Endometrial microvascular endothelial cells (primary cell): Measurements from ENCODE around the gene NELFE. TPM values are rescaled to one million over a fixed set of nuclear protein-coding genes. Genes with fewer than 3 reads are reported as not detected.
"Not testable (repeated sequence)": the region's sequence is repeated elsewhere in the genome, so short reads cannot be mapped to it uniquely, and the experiment has no call there.

Experiments
- in situ Hi-C: cut with HindIII; loops from 2 replicates; pipeline ENCODE4 v1.10.0; 2017; ENCODE audit warnings: low sequenced_read_pairs, low pct_unique_long_range_greater_than_20kb; ENCODE audit errors: inconsistent ontology term
- total RNA-seq: library from RNA; depleted of rRNA; stranded (reverse); fragments of >200 nt; gene quantifications from one replicate; pipeline ENCODE4 v1.2.3, GENCODE V29; 2015; ENCODE audit errors: inconsistent ontology term

The NELFE gene, protein sequence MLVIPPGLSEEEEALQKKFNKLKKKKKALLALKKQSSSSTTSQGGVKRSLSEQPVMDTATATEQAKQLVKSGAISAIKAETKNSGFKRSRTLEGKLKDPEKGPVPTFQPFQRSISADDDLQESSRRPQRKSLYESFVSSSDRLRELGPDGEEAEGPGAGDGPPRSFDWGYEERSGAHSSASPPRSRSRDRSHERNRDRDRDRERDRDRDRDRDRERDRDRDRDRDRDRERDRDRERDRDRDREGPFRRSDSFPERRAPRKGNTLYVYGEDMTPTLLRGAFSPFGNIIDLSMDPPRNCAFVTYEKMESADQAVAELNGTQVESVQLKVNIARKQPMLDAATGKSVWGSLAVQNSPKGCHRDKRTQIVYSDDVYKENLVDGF
- 141 TPM for total RNA-seq

DNA sequence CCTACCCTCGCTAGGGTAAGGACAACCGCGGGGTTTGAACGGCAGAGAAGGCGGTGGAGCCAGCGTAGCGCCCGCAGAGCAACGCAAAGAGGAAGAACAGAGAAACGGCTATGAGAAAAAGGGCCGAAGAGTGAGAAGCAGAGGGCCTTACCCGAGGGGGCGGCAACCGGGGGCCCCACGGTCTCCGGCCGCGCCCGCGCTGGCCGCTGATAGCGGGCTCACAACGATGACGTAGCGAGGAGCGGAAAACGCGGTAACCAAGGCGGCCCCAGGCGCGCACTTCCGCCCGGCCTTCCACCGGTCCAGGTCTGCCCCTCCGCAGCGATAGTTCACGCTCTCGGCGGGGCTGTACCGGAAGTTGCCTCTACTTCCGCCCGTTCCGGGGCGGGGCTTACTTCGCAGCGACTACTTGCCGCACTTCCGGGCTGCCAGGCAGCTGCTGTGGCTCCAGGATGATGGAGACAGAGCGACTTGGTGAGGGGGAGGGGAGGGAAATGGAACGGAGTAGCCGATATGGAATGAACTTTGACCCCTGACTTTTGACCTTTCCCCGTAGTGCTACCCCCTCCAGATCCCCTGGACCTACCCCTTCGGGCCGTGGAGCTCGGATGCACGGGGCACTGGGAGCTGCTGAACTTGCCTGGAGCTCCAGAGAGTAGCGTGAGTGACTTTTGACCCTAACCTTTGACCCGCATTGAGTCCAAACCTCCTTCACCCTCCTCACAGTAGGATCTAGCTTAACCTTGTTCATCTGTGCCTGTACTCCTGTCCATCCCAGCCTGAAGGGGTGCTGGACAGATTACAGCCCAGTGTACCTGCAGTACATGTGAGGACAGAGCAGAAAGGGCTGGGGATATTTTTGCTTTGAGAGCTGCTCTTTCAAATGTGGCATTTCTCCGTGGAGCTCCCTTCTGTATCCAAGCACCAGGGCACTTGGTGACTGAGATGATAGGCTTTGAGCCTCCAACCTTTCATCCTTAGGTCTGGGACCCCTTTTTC lies at the start of gene NELFE, which contains the start of gene SKIC2:
Gene NELFE, minus strand, starts transcription at position 231 of the 999 bp plus-strand sequence. CDS start 525 bp downstream, outside the sequence.
Gene SKIC2, plus strand, starts transcription at position 435 of the 999 bp plus-strand sequence. Its CDS starts 18 bp downstream, at position 453.
- in situ Hi-C loops, result no loop called here

DNA sequence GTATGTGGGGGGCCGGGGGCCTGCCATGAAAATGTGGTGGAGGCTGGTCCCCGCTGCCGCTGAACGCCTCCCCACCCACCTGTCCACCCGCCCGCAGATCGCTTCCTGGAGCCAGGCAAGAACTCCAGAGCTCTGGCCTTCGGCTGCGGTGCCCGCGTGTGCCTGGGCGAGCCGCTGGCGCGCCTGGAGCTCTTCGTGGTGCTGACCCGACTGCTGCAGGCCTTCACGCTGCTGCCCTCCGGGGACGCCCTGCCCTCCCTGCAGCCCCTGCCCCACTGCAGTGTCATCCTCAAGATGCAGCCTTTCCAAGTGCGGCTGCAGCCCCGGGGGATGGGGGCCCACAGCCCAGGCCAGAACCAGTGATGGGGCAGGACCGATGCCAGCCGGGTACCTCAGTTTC lies 49.3 kb upstream of the NELFE start:
- in situ Hi-C loops, result not testable (repeated sequence)

DNA sequence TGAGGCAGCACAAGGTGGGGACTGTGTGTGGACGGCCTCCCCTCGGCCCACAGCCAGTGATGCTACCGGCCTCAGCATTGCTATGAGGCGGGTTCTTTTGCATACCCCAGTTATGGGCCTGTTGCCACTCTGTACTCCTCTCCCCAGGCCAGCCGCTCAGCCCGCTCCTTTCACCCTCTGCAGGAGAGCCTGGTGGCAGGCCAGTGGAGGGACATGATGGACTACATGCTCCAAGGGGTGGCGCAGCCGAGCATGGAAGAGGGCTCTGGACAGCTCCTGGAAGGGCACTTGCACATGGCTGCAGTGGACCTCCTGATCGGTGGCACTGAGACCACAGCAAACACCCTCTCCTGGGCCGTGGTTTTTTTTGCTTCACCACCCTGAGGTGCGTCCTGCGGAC lies 48.3 kb upstream of the NELFE start:
- in situ Hi-C loops, result not testable (repeated sequence)

DNA sequence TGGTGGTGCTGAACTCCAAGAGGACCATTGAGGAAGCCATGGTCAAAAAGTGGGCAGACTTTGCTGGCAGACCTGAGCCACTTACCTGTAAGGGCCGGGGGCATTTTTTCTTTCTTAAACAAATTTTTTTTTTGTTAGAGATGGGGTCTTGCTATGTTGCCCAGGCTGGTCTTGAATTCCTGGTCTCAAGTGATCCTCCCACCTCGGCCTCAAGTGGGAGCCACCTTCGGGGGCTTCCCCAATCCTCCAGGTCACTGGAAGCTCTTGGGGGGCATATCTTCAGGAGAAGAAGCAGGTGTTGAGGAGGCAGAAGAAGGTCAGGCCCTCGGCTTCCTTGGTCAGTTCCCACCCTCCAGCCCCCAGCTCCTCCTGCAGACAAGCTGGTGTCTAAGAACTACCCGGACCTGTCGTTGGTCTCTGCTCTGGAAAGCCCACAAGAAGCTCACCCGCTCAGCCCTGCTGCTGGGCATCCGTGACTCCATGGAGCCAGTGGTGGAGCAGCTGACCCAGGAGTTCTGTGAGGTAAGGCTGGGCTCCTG lies 47.3 kb upstream of the NELFE start:
- in situ Hi-C loops, result not testable (repeated sequence)

DNA sequence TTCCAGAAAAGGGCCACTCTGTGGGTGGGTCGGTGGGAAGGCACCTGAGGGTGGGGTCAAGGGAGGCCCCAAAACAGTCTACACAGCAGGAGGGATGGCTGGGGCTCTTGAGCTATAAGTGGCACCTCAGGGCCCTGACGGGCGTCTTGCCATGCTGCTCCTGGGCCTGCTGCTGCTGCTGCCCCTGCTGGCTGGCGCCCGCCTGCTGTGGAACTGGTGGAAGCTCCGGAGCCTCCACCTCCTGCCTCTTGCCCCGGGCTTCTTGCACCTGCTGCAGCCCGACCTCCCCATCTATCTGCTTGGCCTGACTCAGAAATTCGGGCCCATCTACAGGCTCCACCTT lies 46.7 kb upstream of the NELFE start:
- in situ Hi-C loops, result not testable (repeated sequence)

DNA sequence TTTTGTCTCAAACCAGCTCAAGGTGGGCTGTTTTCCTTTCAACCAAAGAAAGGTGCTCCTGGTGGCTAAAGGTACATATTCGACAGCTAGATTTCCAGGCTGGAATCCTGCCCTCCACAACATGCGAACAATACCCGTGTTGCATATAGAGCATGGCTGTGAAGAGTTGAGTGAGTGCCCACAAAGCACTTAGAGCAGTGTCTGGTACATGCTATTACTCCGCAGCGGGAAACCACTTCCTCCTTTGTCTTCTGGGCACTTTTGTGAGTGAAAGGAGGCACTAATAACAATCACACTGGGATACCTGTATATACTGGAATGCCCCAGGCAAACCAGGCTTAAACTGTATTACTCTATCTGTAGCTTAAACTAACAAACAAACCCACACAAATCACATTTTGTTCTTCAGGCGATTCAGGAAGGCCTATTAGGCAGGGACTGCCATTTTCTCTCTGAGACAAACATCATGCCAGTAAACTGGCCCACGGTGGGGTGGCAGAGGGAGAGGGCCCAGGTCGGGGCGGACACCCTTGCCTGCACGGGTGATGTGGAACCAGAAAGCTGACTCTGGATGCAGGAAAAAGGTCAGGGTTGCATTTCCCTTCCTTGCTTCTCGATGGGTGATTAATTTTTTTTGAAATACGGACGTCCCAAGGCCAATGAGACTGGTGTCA lies 46.2 kb upstream of the NELFE start:
- in situ Hi-C loops, result not testable (repeated sequence)

DNA sequence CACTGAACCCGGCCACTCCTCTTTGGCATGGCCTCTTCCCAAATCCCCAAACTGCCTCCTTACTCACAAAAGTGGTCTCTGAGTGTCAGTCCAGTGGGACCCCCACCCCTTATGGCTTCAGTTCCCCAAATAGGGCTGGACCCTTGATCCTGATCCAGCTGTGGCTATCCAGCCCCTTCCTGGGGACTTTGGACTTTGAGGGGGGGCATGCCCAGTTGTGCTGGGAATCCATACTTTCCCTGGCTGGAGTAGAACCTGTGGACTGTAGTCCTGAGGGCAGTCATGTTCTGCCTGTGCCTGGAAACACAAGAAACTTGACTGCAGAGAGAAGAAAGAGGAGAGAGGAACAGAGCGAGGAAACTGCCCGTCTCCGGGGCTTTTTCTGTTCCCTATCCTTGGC lies 45.6 kb upstream of the NELFE start:
- in situ Hi-C loops, result not testable (repeated sequence)

DNA sequence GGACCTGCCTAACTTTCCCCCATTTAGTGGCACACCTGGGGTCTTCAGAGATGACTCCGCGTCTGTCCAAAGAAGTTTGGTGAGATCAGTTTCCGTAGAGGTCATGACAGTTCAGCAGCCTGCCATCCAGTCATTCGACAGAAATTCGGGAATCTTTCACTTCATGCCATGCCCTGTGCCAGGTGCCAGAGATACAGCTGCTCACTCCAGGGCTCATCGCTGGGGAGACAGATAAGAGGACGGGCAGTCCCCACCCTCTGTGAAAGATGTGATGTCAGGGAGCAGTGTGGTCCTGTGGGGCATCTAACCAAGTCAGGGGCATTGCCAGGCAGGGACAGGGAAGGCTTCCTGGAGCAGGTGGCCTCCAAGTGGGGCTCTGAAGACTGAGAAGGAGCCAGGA lies 44.5 kb upstream of the NELFE start:
- in situ Hi-C loops, result not testable (repeated sequence)

DNA sequence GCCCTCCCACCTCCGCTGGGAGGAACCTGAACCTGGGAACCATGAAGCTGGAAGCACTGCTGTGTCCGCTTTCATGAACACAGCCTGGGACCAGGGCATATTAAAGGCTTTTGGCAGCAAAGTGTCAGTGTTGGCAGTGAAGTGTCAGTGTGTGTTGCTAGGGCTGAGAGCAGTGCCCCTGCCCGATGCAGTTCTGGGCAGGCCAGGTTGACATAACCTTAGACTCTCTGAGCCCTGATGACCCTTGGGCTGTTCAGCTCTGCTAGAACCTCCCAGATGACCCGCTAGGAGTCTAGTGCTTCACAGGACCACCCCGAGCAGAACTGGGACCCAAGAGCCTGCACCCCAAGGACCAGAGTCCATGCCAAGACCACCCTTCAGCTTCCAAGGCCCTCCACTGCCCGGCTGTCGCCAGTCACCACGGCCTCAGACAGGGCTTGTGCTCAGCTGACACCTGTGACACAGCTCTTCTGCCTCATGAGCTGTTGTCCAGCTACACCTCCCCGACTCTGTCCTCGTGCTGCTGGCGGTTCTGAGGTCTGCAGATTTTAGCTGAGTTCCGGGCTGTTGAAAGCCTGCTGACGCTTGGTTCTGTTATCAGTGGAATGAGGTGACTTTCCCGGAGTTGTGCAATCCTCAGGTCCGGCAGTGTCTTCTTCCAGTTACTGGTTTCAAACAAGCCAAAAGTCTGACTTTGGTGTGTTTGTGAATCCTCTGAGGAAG lies 43.9 kb upstream of the NELFE start:
- in situ Hi-C loops, result not testable (repeated sequence)

DNA sequence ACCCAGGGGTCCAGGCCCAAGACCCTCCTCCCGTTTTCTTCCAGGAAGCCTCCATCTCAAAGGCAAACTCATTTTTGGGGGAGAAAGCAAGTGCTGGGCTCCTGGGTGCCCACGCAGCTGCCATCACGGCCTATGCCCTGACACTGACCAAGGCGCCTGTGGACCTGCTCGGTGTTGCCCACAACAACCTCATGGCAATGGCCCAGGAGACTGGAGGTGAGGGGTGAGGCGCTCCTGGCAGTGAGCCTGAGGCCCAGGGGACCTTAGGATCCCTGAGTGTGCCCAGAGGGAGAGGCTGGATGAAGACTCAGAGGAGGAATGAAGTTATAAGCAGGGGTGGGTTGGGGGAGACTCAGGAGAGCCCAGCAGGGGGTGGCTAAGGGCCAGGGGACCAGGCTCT lies 37.6 kb upstream of the NELFE start:
- in situ Hi-C loops, result not testable (repeated sequence)

DNA sequence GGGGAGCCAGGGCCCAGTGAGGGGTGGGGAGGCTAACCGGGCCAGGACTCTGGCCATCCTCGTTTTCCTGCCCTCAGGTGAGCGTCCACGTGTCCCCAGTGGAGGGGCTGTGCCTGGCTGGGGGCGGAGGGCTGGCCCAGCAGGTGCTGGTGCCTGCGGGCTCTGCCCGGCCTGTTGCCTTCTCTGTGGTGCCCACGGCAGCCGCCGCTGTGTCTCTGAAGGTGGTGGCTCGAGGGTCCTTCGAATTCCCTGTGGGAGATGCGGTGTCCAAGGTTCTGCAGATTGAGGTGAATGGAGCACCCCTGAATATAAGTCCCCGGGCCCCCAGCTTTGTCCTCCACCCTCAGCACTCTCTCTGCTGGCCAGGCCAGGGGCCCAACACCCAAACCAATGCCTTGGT lies 35.6 kb upstream of the NELFE start:
- in situ Hi-C loops, result not testable (repeated sequence)

DNA sequence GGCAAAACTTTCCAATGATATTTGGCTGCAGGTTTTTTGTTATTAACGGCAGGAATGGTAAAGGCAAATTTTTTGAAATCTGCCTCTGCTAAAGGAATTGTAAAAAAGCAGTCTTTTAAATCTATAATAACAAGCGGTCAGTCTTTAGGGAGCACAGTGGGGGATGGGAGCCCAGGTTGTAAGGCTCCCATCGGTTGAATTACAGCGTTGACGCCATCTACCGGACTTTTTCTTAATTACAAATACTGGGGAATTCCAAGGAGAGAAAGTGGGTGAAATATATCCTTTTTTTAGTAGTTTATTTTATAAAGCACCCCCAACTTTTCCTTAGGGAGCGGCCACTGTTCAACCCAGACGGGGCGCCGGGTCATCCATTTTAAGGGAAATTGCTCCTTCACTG lies 30.6 kb upstream of the NELFE start:
- in situ Hi-C loops, result not testable (repeated sequence)

DNA sequence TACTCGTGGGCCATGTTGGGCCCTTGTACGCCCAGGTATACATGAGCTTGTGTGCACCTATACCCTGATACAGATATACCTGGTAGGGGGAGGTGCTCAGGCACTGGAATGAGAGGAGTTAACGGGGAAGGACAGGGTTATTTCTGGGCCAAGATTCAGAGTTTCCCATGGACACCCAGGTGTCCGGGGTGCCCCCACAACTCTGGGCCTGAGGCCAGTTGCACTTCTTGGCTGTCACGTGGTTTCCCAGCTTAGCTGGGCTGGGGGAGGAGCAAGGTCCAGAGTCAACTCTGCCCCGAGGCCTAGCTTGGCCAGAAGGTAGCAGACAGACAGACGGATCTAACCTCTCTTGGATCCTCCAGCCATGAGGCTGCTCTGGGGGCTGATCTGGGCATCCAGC lies 23.0 kb upstream of the NELFE start, which contains the start of gene C4A:
Gene C4A, plus strand, starts transcription at position 314 of the 400 bp plus-strand sequence. Its CDS starts 51 bp downstream, at position 365.
- in situ Hi-C loops, result not testable (repeated sequence)

DNA sequence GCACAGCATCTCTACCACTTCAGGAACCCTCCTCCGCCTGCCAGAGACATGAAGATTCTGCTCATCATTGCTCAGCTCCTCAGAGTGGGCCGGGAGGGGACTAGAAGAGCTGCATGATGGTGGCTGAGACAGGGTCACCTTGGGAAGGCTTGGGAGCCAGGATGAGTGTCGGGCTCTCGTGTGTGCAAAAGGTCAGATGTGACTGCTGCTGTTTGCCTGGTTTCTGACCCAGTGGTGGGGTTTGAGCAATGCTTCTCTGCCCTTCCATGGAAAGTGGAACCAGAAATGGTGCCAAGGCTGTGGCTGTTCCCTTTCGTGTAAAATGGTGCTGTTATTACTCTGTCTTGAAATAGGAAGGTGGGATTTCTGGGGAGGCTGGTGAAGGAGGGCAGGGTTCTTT lies 22.2 kb upstream of the NELFE start:
- in situ Hi-C loops, result not testable (repeated sequence)

DNA sequence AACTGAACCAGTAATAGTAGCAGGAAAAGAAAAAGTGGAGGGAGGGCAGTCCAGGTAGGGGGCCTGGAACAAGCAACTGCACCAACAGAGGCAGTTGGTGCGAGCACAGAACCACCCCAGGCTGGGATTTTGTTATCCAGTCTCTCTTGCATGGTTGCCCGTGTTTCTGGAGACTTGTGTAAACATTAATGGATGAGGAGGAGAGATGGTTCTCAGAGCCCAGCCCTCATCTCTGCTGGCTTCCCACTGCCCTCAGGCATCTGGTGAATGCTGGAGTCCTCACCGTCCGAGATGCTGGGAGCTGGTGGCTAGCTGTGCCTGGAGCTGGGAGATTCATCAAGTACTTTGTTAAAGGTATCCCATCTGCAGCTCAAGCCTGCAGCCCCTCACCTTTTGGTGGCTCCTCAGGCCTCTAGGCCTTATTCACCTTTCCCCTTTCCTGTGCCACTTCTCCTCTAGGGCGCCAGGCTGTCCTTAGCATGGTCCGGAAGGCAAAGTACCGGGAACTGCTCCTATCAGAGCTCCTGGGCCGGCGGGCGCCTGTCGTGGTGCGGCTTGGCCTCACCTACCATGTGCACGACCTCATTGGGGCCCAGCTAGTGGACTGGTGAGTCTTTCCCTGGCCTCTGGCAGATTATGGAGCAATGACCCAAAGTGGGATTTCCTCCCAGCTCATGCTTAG lies 21.6 kb upstream of the NELFE start:
- in situ Hi-C loops, result not testable (repeated sequence)

DNA sequence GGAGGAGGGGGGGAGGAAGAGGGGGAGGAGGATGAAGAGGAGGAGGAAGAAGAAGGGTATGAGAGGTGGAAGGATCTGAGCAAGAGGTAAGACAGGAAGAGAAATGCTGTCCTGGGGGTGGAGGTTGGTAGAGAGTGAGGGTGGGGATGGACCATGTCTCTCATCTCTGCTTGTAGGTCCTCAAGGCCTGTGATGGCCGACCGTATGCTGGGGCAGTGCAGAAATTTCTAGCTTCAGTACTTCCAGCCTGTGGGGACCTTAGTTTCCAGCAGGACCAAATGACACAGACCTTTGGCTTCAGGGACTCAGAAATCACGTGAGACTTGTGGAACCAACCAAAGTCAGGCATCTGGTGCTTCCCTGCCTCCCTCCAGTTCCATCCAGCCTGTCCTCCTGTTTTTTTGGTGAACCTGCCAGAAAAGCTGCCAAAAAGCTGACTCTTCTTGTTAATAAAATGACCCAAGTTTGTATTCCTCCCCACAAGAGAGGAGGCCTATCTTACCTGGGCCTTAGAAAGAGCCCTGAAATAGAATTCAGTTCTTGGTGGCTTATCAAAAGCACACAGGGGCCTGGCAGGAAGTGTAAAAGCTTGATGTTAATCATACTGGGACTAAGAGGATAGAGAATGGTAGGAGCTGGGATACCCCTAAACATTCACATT lies 20.6 kb upstream of the NELFE start:
- in situ Hi-C loops, result no loop called here

DNA sequence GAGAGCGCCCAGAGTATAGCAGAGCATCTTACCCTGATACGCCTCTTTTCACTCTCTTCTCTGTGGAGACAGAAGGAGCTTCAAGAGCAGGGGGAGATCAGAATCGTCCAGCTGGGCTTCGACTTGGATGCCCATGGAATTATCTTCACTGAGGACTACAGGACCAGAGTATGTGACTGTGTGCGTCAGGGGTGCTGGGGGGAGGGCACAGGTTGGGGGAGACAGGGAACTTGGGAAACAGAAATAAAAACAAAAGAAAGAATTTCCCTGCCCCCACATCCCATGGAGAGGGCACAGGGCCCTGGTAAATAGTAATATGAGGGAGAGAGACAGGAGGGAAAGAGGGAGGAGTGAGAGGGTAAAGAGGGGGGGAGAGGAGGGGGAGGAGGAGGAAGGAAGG lies 20.1 kb upstream of the NELFE start:
- in situ Hi-C loops, result no loop called here
